NCI-H510A treated with DMSO at 0.1 percent for 48 hours (cell line): ENCODE results near the gene GPR162.

Source experiments
- DNase-seq: peaks from one replicate; lab custom pipeline; 2025; lab: John Stamatoyannopoulos, UW

The GPR162 gene

DNA sequence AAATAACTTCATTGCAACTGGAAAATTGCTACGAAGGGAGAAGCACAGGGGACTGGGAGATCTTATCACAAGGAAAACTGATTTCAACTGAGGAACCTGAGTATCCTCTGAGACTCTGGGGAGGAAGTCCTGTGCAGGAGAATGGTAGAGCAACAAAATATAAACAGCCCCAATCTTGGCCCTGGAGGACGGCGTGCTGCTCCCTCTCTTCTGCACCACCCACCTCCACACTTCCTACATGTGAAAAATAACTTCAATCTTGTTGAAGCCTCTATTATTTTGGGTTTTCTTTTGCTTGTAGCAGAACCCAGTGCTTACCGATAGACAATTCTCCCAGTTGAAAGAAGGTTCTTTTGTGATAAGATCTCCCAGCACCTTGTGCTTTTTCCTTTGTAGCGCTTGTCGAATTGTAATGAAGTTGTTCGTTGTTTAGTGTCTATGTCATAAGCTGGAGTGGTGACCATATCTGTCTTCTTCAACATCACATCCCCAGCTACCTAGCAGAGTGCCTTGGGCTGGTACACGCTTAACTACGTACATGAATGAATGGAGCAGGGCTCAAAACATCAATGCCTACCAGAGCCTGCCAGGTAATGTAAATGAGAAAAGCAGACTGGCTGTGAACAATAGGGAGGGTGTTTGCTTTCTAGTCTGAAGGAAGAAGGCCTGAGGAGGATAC lies 35.1 kb upstream of the GPR162 start:
- DNase-seq, result no peak

DNA sequence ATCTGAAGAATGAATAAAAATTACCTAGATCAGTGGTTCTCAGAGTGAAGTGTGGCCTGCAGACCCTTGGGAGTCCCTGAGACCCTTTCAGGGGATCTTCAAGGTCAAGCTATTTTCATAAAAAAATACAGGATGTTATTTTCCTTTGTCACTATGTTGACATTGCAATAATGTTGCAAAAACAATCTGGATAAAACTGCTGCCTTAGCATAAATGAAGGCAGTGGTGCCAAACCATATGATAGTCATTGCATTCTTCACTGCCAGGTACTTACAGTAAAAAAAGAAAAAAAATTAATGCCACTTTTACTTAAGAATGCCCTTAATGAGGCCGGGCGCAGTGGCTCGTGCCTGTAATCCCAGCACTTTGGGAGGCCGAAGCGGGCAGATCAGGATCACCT lies 34.3 kb upstream of the GPR162 start:
- no peak for DNase-seq

GRCh38 chr12:6788972-6789924 lies 32.4 kb upstream of the GPR162 start, which contains the start of gene CD4:
Gene CD4 (plus strand): TSS chr12:6789528. CDS start chr12:6800139, 10,611 bp downstream.
- no peak for DNase-seq

GRCh38 chr12:6790496-6791150 lies 31.0 kb upstream of the GPR162 start:
- DNase-seq, result no peak

DNA sequence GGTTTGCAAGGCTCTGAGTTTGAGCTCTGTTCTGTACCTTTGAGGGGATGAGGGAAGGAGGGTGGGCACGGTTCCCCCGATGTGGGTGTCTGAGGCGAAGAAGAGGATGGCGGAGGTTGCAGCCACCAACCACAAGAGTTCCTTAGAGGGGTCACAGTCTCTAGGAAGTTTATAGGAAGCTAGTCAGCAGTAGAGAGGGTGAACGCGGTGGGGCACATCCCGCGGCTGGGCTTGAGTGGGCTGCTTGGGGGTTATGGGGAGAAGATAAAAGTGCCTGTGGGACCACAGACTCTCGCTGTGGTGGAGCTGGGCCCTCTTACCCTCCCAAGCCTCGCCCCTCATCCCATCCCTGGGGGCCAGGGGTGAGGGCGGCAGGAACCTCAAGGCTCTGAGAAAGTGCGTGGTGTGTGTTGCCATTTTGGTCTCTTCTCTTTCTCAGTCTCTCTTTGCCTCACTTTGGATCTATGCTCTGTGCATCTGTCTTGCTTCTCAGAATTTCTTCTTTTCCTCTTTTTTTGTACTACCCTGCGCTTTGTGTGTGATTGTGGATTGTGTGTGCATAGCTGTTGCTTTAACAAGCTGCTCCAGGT lies 29.6 kb upstream of the GPR162 start:
- DNase-seq, result no peak

GRCh38 chr12:6792522-6793201 lies 29.0 kb upstream of the GPR162 start:
- DNase-seq, result no peak

DNA sequence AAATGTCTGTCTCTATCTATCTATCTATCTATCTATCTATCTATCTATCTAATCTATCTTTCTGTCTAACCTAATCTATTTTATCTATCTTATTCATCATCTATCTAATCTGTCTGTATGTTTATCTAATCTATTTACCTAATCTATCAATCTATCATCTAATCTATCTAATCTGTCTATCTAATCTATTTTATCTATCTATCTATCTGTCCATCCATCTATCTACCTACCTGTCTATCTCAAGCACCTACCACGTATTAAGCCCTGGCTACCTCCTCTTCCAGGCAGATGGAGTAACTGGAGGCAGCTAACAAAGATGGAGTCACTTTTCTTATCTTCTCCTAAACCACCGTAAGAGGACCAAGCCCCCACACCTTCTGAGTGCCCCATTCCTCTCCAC lies 26.5 kb upstream of the GPR162 start:
- DNase-seq, result no peak

DNA sequence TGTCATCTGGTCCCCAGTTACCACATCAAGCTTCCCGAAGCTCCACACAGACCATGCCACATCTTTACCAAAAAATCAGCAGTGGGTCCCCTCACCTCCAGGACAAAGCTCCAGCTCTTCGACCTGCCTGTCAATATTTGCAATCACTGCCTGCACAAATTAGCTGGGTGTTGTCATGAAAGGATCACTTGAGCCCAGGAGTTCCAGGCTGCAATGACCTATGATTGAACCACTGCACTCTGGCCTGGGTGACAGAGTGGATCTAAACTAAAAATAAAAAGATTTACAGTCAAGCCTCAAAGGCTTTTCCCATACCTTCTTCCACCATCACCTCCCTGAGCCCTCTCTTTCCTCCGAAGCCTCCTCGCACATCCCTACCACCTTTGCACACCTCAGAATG lies 25.0 kb upstream of the GPR162 start:
- DNase-seq, result no peak

GRCh38 chr12:6799147-6799546 lies 22.5 kb upstream of the GPR162 start:
- DNase-seq, result no peak

DNA sequence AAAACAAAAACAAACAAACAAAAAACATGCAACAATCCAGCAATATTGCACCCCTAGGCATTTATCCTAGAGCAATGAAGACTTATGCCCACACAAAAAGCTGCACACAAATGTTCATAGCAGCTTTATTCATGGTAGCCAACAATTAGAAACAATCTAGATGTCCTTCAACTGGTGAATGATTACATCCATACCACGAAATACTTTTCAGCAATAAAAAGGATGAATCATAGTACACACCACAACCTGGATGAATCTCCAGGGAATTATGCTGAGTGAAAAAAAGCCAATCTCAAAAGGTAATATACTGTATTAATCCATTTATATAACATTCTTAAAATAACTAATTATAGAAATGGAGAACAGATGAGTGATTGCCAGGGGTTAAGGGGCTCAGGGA lies 14.5 kb upstream of the GPR162 start:
- no peak for DNase-seq

GRCh38 chr12:6809056-6809455 lies 12.6 kb upstream of the GPR162 start:
- no peak for DNase-seq

- DNase-seq, result no peak
Measured at GRCh38 chr12:6810758-6811157, 10.9 kb upstream of the GPR162 start.

DNA sequence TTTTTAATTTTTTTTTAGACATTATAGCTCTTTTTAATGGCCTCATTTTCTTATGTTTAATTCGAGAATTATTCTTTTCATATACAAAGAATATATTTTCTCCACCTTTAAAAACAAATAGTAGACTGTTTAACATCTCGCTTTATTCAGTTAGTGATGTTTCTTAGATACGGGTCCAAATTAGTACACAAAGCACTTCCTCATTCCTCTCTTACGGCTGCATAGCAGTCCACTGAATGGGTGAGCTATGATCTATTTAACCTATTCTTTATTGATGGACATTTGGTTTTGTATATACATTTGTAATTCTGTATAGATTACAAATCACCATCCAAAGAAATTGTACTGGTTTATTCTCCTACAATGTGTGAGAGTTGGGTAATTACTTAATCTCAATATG lies 8.3 kb upstream of the GPR162 start:
- DNase-seq, result no peak

- no peak for DNase-seq
Measured at GRCh38 chr12:6816598-6816997, 5.0 kb upstream of the GPR162 start.

GRCh38 chr12:6817098-6817497 lies 4.5 kb upstream of the GPR162 start:
- no peak for DNase-seq

GRCh38 chr12:6817662-6818157 lies 3.9 kb upstream of the GPR162 start:
- DNase-seq, result no peak

GRCh38 chr12:6818222-6818621 lies 3.4 kb upstream of the GPR162 start:
- no peak for DNase-seq

DNA sequence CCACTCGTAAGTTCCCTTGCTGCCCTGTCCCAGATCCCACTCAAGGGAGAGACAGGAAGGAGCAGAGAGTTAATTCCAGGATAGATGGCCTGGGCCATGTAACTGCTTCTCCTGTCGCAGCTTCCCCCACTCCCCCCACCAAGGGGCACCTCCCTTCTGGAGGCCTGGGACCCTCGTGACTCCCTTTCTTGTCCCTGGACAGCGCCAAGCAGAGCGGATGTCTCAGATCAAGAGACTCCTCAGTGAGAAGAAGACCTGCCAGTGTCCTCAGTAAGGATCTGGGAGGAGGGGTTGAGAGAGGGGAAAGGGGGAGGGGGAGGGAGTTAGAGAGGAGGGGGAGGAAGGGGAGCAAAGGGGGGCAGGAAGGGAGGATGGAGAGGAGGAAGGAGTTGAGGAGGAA lies 3.0 kb upstream of the GPR162 start:
- DNase-seq, result no peak

GRCh38 chr12:6819106-6820030 lies 2.3 kb upstream of the GPR162 start:
- no peak for DNase-seq

- no peak for DNase-seq
Measured at GRCh38 chr12:6820166-6820565, 1.5 kb upstream of the GPR162 start.
